Keratinocyte (primary cell): Measurements from ENCODE around the gene ZNF668. TPM values are rescaled to one million over a fixed set of nuclear protein-coding genes. Genes with fewer than 3 reads are reported as not detected.

ENCODE experiments used
- DNase-seq: peaks from one replicate; pipeline ENCODE4 v3.0.0-alpha.2; 2011; ENCODE audit warnings: low read depth, missing footprints, low spot score
- FAIRE-seq: peaks from 2 replicates; lab custom pipeline; 2011; peaks lifted over from hg19 to GRCh38; lab: Jason Lieb, UNC
- H2AFZ ChIP-seq: 2 replicates; pipeline ENCODE4 v1.6.0; 2012; ENCODE audit warnings: low read length, control low read depth, inconsistent platforms; ENCODE audit not compliant: control insufficient read depth
- H3K27ac ChIP-seq: 2 replicates; pipeline ENCODE4 v1.5.1; 2011; ENCODE audit warnings: low read length; ENCODE audit not compliant: control insufficient read depth, insufficient read depth
- H3K27me3 ChIP-seq: 3 replicates; pipeline ENCODE4 v1.6.0; 2011; ENCODE audit warnings: low read length; ENCODE audit not compliant: control insufficient read depth, insufficient read depth; ENCODE audit errors: extremely low read depth
- H3K36me3 ChIP-seq, 2 experiments: 2 replicates in 1 of 2; 3 replicates in 1 of 2; pipeline ENCODE4 v1.5.1; 2011; ENCODE audit warnings: low read length in 2 of 2, mild to moderate bottlenecking in 1 of 2; ENCODE audit not compliant: control insufficient read depth in 2 of 2, insufficient read depth in 2 of 2; ENCODE audit errors: extremely low read depth in 1 of 2
- H3K4me1 ChIP-seq: 3 replicates; pipeline ENCODE4 v1.5.1; 2011; ENCODE audit warnings: low read length; ENCODE audit not compliant: control insufficient read depth, insufficient read depth; ENCODE audit errors: extremely low read depth
- H3K4me2 ChIP-seq: 3 replicates; pipeline ENCODE4 v1.6.0; 2011; ENCODE audit warnings: low read depth, low read length; ENCODE audit not compliant: control insufficient read depth, insufficient read depth; ENCODE audit errors: extremely low read depth
- H3K4me3 ChIP-seq, 3 experiments: fragments of 200-600 bp in 1 of 3; sonication (generic) in 1 of 3; 2 replicates in 2 of 3; 3 replicates in 1 of 3; pipeline ENCODE4 v1.5.1; 2011 to 2016; ENCODE audit warnings: low read length in 3 of 3, mild to moderate bottlenecking in 3 of 3, control low read depth in 2 of 3, inconsistent platforms in 1 of 3, low read depth in 1 of 3, mixed read lengths in 1 of 3, mixed run types in 1 of 3, moderate library complexity in 1 of 3; ENCODE audit not compliant: control insufficient read depth in 2 of 3, insufficient read depth in 2 of 3; ENCODE audit errors: extremely low read depth in 1 of 3
- H3K79me2 ChIP-seq: 2 replicates; pipeline ENCODE4 v1.6.0; 2012; ENCODE audit warnings: low read length; ENCODE audit not compliant: control insufficient read depth, insufficient read depth
- H3K9ac ChIP-seq: 3 replicates; pipeline ENCODE4 v1.6.0; 2011; ENCODE audit warnings: low read length; ENCODE audit not compliant: control insufficient read depth, insufficient read depth; ENCODE audit errors: extremely low read depth
- H3K9me1 ChIP-seq: 3 replicates; pipeline ENCODE4 v1.6.0; 2011; ENCODE audit warnings: low read length; ENCODE audit not compliant: control insufficient read depth, insufficient read depth; ENCODE audit errors: extremely low read depth
- H3K9me3 ChIP-seq: 2 replicates; pipeline ENCODE4 v1.5.1; 2012; ENCODE audit warnings: low read depth, low read length; ENCODE audit not compliant: control insufficient read depth
- H4K20me1 ChIP-seq: 3 replicates; pipeline ENCODE4 v1.6.0; 2011; ENCODE audit warnings: low read length; ENCODE audit not compliant: control insufficient read depth, insufficient read depth; ENCODE audit errors: extremely low read depth
- EZH2 ChIP-seq: IDR thresholded peaks from one replicate; pipeline ENCODE4 v1.6.1; 2012; ENCODE audit warnings: inconsistent platforms, mild to moderate bottlenecking, low read length, moderate library complexity
- dilution Hi-C: fragments of 300-500 bp; cut with MboI; formaldehyde crosslinking; loops from one replicate; pipeline ENCODE4 v1.7.0; 2020; ENCODE audit warnings: low sequenced_read_pairs; ENCODE audit not compliant: extremely low pct_ligation_motif_present
- polyA plus RNA-seq, 5 experiments: library from polyadenylated mRNA; depleted of rRNA in 3 of 5; stranded (reverse) in 3 of 5; stranded (forward) in 1 of 5; unstranded in 1 of 5; fragments of >200 nt; gene quantifications; 1 replicate in 1 of 5; 2 replicates in 3 of 5; 3 replicates in 1 of 5; pipeline versions ENCODE4 v1.2.1 to v1.2.3, GENCODE V29; 2011 to 2012; ENCODE audit warnings: missing spikeins in 2 of 5, low read depth in 1 of 5, low replicate concordance in 1 of 5
- TF ChIP-seq, protein P1 (sequence below), 3 experiments: IDR thresholded peaks in 1 of 3; conservative IDR thresholded peaks in 1 of 3; optimal IDR thresholded peaks in 1 of 3; 2 replicates in 2 of 3; 3 replicates in 1 of 3; pipeline versions ENCODE3 to v1.5.1; 2011; ENCODE audit warnings: low read length in 3 of 3, mild to moderate bottlenecking in 3 of 3, moderate library complexity in 2 of 3, control low read depth in 1 of 3, inconsistent platforms in 1 of 3; ENCODE audit not compliant: insufficient read depth in 2 of 3; ENCODE audit errors: extremely low read depth in 1 of 3

ZNF668 gene
- polyA plus RNA-seq, 1 donor (not counting 4 experiments of a cell fraction or from before 2014, with no cell fraction given), result 5.5 TPM

DNA sequence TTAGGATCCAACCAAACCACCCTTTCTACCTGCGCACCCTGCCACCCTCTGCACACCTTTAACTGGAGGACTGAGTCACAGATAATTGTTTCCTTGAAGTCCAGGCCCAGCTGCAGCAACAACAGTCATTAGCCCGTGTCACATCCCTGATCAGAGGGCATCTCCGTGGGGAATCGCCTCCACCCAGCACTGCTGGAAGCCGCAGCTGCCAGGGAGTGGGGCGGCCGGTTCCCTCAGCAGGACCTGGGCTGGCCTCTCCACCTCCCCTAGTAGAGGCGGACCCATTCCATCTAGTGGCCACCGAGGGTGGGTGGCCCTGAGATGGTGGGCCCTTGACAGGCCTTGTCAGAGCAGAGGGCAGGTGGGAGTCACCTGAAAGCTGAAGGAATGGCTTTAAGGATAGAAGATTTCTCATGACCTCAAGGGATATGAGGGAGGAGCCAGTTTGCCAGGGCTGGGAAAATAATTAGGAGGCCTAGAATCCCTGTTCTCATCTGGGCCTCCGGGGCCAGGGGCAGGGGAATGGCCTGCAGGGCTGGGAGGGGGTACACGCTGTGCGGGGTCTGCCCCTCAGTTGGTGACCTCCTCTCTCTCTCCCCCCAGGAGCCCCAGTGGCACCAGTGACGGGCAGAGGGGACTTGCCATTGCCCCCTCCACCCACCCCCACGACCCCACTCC lies 8.5 kb upstream of the ZNF668 start:
- H3K9me3 ChIP-seq, result no peaks in the 10 kb centered on the region
- DNase-seq (no peak), FAIRE-seq (no peak)
- H3K4me2 ChIP-seq, result no peak overlapping the region
- no peak overlapping the region for H3K27ac ChIP-seq
- H4K20me1 ChIP-seq, result no peaks in the 10 kb centered on the region
- H3K9me1 ChIP-seq, result no peaks in the 10 kb centered on the region
- no peak overlapping the region for H2AFZ ChIP-seq
- dilution Hi-C loops, result no loop called here
- no peak overlapping the region for H3K4me3 ChIP-seq
- H3K4me1 ChIP-seq, result peaks cover 9% of the 10 kb centered on the region
- H3K9ac ChIP-seq, result no peak overlapping the region
- H3K27me3 ChIP-seq, result no peaks in the 10 kb centered on the region
- peaks cover 31% of the 10 kb centered on the region for H3K79me2 ChIP-seq
- TF ChIP-seq, protein P1, sequence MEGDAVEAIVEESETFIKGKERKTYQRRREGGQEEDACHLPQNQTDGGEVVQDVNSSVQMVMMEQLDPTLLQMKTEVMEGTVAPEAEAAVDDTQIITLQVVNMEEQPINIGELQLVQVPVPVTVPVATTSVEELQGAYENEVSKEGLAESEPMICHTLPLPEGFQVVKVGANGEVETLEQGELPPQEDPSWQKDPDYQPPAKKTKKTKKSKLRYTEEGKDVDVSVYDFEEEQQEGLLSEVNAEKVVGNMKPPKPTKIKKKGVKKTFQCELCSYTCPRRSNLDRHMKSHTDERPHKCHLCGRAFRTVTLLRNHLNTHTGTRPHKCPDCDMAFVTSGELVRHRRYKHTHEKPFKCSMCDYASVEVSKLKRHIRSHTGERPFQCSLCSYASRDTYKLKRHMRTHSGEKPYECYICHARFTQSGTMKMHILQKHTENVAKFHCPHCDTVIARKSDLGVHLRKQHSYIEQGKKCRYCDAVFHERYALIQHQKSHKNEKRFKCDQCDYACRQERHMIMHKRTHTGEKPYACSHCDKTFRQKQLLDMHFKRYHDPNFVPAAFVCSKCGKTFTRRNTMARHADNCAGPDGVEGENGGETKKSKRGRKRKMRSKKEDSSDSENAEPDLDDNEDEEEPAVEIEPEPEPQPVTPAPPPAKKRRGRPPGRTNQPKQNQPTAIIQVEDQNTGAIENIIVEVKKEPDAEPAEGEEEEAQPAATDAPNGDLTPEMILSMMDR (optimal IDR thresholded peaks at IDR 0.05 in 1 of 3, IDR thresholded peaks at IDR 0.05 in 1 of 3, conservative IDR thresholded peaks at IDR 0.05 in 1 of 3; ENCODE audit: extremely low read depth in 1 of 3, insufficient read depth in 2 of 3, low read length in 3 of 3), result no peak
- no peak for TF ChIP-seq EZH2
- peaks cover 18 to 21% of the 10 kb centered on the region in 2 experiments for H3K36me3 ChIP-seq

DNA sequence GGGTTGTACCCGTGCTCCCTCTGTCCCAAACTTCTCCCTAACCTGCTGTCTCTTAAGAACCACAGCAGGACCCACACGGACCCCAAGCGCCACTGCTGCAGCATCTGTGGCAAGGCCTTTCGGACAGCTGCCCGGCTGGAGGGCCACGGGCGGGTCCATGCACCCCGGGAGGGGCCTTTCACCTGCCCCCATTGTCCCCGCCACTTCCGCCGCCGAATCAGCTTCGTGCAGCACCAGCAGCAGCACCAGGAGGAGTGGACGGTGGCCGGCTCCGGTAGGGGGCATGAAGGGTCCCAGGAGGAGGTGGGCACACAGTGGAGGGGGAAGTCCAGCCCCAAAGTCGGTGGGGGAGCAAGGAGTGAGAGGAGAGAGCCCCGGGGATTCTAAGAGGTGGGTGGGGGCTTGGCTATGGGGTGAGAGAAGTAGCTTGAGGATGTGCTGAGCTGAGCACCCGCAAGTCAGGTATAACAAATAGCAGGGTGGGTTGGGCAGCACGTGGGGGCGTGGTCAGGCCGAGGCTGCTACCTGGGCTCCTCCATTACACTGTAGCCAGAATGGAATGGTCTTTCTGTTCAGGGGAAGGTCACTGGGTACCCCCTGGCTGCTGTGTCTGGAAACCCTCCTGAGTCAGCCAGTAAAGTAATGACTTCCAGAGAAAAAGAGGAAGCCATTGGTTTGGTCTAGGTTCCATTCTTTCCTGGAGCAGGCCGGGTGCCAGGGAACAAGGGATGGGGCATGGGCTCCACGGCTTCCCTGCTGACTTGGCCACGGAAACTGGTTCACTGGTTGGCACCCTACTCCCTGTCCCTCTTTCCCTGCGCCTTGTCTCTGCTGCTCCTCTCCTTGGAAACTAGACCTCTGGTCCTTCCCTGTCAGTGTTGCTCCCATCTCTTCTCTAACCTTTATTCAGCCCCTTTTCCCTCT lies 7.7 kb upstream of the ZNF668 start:
- no peaks in the 10 kb centered on the region for H3K9me1 ChIP-seq
- H3K9ac ChIP-seq, result no peak overlapping the region
- H3K27ac ChIP-seq, result no peak overlapping the region
- H3K79me2 ChIP-seq, result peaks cover 40% of the 10 kb centered on the region
- no peaks in the 10 kb centered on the region for H3K27me3 ChIP-seq
- H2AFZ ChIP-seq, result no peak overlapping the region
- no peaks in the 10 kb centered on the region for H3K9me3 ChIP-seq
- dilution Hi-C loops, result no loop called here
- H3K36me3 ChIP-seq, result peaks cover 21 to 25% of the 10 kb centered on the region in 2 experiments
- FAIRE-seq (no peak), DNase-seq (no peak)
- no peak overlapping the region for H3K4me3 ChIP-seq
- H3K4me2 ChIP-seq, result no peak overlapping the region
- TF ChIP-seq, protein P1 (optimal IDR thresholded peaks at IDR 0.05 in 1 of 3, IDR thresholded peaks at IDR 0.05 in 1 of 3, conservative IDR thresholded peaks at IDR 0.05 in 1 of 3; ENCODE audit: extremely low read depth in 1 of 3, insufficient read depth in 2 of 3, low read length in 3 of 3), result no peak
- TF ChIP-seq EZH2, result no peak
- peaks cover 9% of the 10 kb centered on the region for H3K4me1 ChIP-seq
- no peaks in the 10 kb centered on the region for H4K20me1 ChIP-seq
